Spleen (tissue), 7 donors: ENCODE results near the gene CNN1.

Source experiments
- POLR2A ChIP-seq, 3 donors: fragments of 450-650 bp; IDR thresholded peaks; one replicate each; pipeline ENCODE4 v1.5.1; 2017; ENCODE audit warnings: antibody characterized with exemption in 3 of 3, mild to moderate bottlenecking in 1 of 3
- TF ChIP-seq, protein P1 (sequence below), 11 experiments: fragments of 200-600 bp in 7 of 11; fragments of 450-650 bp in 4 of 11; sonication (generic) in 4 of 11; IDR thresholded peaks in 8 of 11; conservative IDR thresholded peaks in 3 of 11; 1 replicate in 7 of 11; 2 replicates in 4 of 11; pipeline versions ENCODE4 v1.4.0 to v1.8.0; 2016 to 2021; ENCODE audit warnings: antibody characterized with exemption in 11 of 11, inconsistent platforms in 4 of 11, mild to moderate bottlenecking in 1 of 11
- donor health status: DM: no; HTN: no; CAD: no; lungs with moderate emphysema.
- donor health status: DM: no; HTN: no; CAD: no.
- donor health status: DM: no; HTN: no; CAD: no.

DNA sequence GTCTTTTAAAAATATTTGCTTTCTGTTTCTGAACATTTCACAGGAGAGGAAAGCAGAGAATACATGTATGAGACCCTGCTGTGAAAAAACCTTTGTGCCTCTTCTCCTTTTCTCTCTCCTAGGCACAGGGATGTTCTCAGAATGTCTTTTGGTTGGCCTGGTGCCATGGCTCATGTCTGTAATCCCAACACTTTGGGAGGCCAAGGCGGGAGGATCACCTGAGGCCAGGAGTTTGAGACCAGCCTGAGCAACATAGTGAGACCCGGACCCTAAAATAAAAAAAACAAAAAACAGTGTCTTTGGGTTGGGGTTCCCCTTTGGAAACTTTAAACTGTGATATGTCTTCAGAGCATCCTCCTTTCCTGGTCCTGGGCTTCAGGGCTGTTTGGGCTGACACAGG, 60.1 kb downstream of the CNN1 start:
- TF ChIP-seq, protein P1, sequence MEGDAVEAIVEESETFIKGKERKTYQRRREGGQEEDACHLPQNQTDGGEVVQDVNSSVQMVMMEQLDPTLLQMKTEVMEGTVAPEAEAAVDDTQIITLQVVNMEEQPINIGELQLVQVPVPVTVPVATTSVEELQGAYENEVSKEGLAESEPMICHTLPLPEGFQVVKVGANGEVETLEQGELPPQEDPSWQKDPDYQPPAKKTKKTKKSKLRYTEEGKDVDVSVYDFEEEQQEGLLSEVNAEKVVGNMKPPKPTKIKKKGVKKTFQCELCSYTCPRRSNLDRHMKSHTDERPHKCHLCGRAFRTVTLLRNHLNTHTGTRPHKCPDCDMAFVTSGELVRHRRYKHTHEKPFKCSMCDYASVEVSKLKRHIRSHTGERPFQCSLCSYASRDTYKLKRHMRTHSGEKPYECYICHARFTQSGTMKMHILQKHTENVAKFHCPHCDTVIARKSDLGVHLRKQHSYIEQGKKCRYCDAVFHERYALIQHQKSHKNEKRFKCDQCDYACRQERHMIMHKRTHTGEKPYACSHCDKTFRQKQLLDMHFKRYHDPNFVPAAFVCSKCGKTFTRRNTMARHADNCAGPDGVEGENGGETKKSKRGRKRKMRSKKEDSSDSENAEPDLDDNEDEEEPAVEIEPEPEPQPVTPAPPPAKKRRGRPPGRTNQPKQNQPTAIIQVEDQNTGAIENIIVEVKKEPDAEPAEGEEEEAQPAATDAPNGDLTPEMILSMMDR (IDR thresholded peaks at IDR 0.05 in 8 of 11, conservative IDR thresholded peaks at IDR 0.05 in 3 of 11), result no peak
- TF ChIP-seq POLR2A (IDR thresholded peaks at IDR 0.05), result no peak
